ENCODE data around the gene KCNIP3. TPM values are rescaled to one million over a fixed set of nuclear protein-coding genes. Genes with fewer than 3 reads are reported as not detected.

KCNIP3 gene
- polyA plus RNA-seq (2012; ENCODE audit: low read depth, missing spikeins), result not detected

- FAIRE-seq (no peak), DNase-seq (ENCODE audit: insufficient read length, low spot score) (no peak)
- TF ChIP-seq PAX5 (IDR thresholded peaks at IDR 0.05; ENCODE audit: insufficient read depth, low read length, severe bottlenecking), result no peak
- no peak for TF ChIP-seq POLR2A (IDR thresholded peaks at IDR 0.05; ENCODE audit: low read depth, low read length)
- TF ChIP-seq TAF1 (IDR thresholded peaks at IDR 0.05; ENCODE audit: low read depth, low read length), result no peak
- TF ChIP-seq SPI1 (IDR thresholded peaks at IDR 0.05; ENCODE audit: low read depth, low read length), result no peak
- no peak for TF ChIP-seq POLR2AphosphoS5 (IDR thresholded peaks at IDR 0.05; ENCODE audit: low read depth, low read length)
- TF ChIP-seq POU2F2 (IDR thresholded peaks at IDR 0.05; ENCODE audit: low read depth, low read length), result no peak
These were observed at the start of gene KCNIP3 for GRCh38 chr2:95296880-95297487. Gene KCNIP3, plus strand, starts transcription at chr2:95297347. Its CDS starts 92 bp downstream, at chr2:95297439.

- FAIRE-seq, result no peak
- TF ChIP-seq POLR2A (IDR thresholded peaks at IDR 0.05; ENCODE audit: low read depth, low read length) (no peak), SPI1 (IDR thresholded peaks at IDR 0.05; ENCODE audit: low read depth, low read length) (no peak), POU2F2 (IDR thresholded peaks at IDR 0.05; ENCODE audit: low read depth, low read length) (no peak), POLR2AphosphoS5 (IDR thresholded peaks at IDR 0.05; ENCODE audit: low read depth, low read length) (no peak), TAF1 (IDR thresholded peaks at IDR 0.05; ENCODE audit: low read depth, low read length) (no peak), PAX5 (IDR thresholded peaks at IDR 0.05; ENCODE audit: insufficient read depth, low read length, severe bottlenecking) (no peak)
These were observed 38.9 kb upstream of the KCNIP3 start for GRCh38 chr2:95258271-95258670.

DNA sequence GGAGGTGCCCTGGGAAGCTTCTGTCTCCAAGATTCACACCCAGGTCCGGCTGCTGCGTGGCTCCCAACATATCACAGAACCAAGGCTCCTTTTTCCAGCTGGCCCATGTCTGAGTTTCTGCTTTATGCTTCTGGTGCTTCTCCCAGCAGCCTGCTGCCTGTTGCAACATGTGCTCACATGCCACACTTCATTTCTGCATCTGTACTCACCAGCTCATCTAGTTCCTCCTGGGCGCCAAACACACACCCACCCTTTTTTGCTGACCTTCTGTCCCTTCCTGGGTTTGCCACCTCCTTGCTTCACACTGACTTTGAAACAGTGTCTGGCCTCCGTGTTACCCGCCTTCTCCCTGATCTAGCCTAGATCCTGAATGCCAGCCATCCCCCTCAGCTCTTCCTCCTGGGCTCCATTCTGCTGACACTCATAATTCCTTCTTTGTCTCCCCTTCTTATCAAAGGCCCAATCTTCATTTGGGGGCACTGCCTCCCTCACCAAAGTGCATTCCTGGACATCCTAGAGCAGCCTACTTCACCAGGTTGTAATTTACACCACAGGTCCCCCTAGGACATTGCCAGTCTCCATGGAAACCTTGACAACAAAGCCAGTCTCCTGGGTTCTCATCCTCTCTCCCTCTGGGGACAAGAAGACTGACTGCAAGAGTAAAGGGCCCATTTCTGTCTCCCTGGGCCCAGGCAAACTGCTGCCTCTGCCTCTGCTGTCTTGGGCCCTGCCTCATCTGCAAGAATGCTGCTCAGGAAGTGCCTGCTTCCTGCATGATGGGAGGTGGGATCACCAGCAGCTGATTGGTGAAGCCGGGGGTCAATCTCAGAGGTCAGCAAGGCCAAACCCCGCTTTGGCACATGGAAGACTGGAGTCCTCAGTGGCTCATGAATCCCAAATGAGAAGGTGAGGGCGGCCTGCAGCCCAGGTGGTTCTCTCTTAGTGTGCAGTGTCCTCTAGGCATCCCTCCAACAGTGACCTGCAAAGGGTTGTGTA lies 36.8 kb upstream of the KCNIP3 start:
- TF ChIP-seq POU2F2 (IDR thresholded peaks at IDR 0.05; ENCODE audit: low read depth, low read length) (no peak), SPI1 (IDR thresholded peaks at IDR 0.05; ENCODE audit: low read depth, low read length) (no peak), TAF1 (IDR thresholded peaks at IDR 0.05; ENCODE audit: low read depth, low read length) (no peak), PAX5 (IDR thresholded peaks at IDR 0.05; ENCODE audit: insufficient read depth, low read length, severe bottlenecking) (no peak), POLR2A (IDR thresholded peaks at IDR 0.05; ENCODE audit: low read depth, low read length) (no peak), POLR2AphosphoS5 (IDR thresholded peaks at IDR 0.05; ENCODE audit: low read depth, low read length) (no peak)
- no peak for DNase-seq (ENCODE audit: insufficient read length, low spot score)
- FAIRE-seq, result no peak

More at GRCh38 chr2:95258271-95258670, 38.9 kb upstream of the KCNIP3 start:
- no peak for DNase-seq (ENCODE audit: insufficient read length, low spot score)

- DNase-seq (ENCODE audit: insufficient read length, low spot score) (no peak), FAIRE-seq (no peak)
- TF ChIP-seq POLR2AphosphoS5 (IDR thresholded peaks at IDR 0.05; ENCODE audit: low read depth, low read length) (no peak), TAF1 (IDR thresholded peaks at IDR 0.05; ENCODE audit: low read depth, low read length) (no peak), PAX5 (IDR thresholded peaks at IDR 0.05; ENCODE audit: insufficient read depth, low read length, severe bottlenecking) (no peak), POU2F2 (IDR thresholded peaks at IDR 0.05; ENCODE audit: low read depth, low read length) (no peak), SPI1 (IDR thresholded peaks at IDR 0.05; ENCODE audit: low read depth, low read length) (no peak), POLR2A (IDR thresholded peaks at IDR 0.05; ENCODE audit: low read depth, low read length) (no peak)
These were observed 35.5 kb upstream of the KCNIP3 start for GRCh38 chr2:95261602-95262001.

GRCh38 chr2:95262896-95263542 lies 34.1 kb upstream of the KCNIP3 start:
- FAIRE-seq (no peak), DNase-seq (ENCODE audit: insufficient read length, low spot score) (no peak)
- TF ChIP-seq SPI1 (IDR thresholded peaks at IDR 0.05; ENCODE audit: low read depth, low read length), result no peak
- no peak for TF ChIP-seq POU2F2 (IDR thresholded peaks at IDR 0.05; ENCODE audit: low read depth, low read length)
- no peak for TF ChIP-seq POLR2A (IDR thresholded peaks at IDR 0.05; ENCODE audit: low read depth, low read length)

DNA sequence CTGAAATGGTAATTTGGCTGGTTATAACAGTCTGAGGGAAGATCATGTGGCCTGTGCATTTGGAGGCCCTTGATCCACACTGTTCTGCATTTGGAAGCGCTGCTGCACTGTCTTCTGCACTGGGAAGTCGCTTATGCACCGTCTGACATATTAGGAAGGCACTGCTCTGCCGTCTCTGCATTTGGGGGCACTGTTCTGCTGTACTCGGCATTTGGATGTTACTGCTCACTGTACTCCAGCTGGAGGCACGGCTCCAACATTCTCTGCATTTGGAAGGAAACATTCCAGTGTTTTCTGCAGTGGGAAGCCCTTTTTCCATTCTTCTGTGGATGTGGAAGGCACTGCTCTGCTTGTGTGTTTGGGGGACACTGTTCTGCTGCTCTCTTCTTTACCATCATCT lies 32.5 kb upstream of the KCNIP3 start:
- FAIRE-seq (no peak), DNase-seq (ENCODE audit: insufficient read length, low spot score) (no peak)
- TF ChIP-seq SPI1 (IDR thresholded peaks at IDR 0.05; ENCODE audit: low read depth, low read length), result no peak
- TF ChIP-seq PAX5 (IDR thresholded peaks at IDR 0.05; ENCODE audit: insufficient read depth, low read length, severe bottlenecking), result no peak
- no peak for TF ChIP-seq POLR2AphosphoS5 (IDR thresholded peaks at IDR 0.05; ENCODE audit: low read depth, low read length)
- no peak for TF ChIP-seq POLR2A (IDR thresholded peaks at IDR 0.05; ENCODE audit: low read depth, low read length)

DNA sequence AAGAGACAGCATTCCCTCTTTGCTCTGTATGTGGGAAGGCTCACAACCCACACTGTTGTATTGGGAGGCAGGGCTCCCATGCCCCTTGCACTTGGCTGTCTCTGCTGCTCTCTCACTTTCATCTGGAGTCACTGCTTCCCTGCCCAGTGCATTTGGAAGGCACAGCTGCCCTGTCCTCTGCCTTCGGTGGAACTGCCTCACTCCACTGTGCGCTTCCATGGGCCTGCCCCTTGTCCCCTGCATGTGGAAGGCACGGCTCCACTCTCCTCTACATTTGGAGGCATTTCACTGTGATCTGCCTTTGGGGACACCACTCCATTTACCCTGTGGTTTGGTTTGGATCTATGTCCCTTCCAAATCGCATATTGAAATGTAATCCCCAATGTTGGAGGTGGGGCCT lies 32.0 kb upstream of the KCNIP3 start:
- no peak for FAIRE-seq
- TF ChIP-seq POU2F2 (IDR thresholded peaks at IDR 0.05; ENCODE audit: low read depth, low read length) (no peak), POLR2A (IDR thresholded peaks at IDR 0.05; ENCODE audit: low read depth, low read length) (no peak), SPI1 (IDR thresholded peaks at IDR 0.05; ENCODE audit: low read depth, low read length) (no peak), TAF1 (IDR thresholded peaks at IDR 0.05; ENCODE audit: low read depth, low read length) (no peak), POLR2AphosphoS5 (IDR thresholded peaks at IDR 0.05; ENCODE audit: low read depth, low read length) (no peak), PAX5 (IDR thresholded peaks at IDR 0.05; ENCODE audit: insufficient read depth, low read length, severe bottlenecking) (no peak)
- no peak for DNase-seq (ENCODE audit: insufficient read length, low spot score)

GRCh38 chr2:95266781-95267430 lies 30.2 kb upstream of the KCNIP3 start:
- no peak for TF ChIP-seq PAX5 (IDR thresholded peaks at IDR 0.05; ENCODE audit: insufficient read depth, low read length, severe bottlenecking)
- no peak for TF ChIP-seq SPI1 (IDR thresholded peaks at IDR 0.05; ENCODE audit: low read depth, low read length)
- no peak for TF ChIP-seq POLR2AphosphoS5 (IDR thresholded peaks at IDR 0.05; ENCODE audit: low read depth, low read length)
- TF ChIP-seq POLR2A (IDR thresholded peaks at IDR 0.05; ENCODE audit: low read depth, low read length), result no peak
- no peak for TF ChIP-seq TAF1 (IDR thresholded peaks at IDR 0.05; ENCODE audit: low read depth, low read length)
- FAIRE-seq (no peak), DNase-seq (ENCODE audit: insufficient read length, low spot score) (no peak)
